GM23338 (cell line): Measurements from ENCODE around the gene PRPSAP1. TPM values are rescaled to one million over a fixed set of nuclear protein-coding genes. Genes with fewer than 3 reads are reported as not detected.

Source experiments
- ATAC-seq: fragments of 200-7000 bp; cut with Tn5 transposase; 3 replicates; pipeline ENCODE4 v1.9.1; 2020
- DNase-seq: peaks from one replicate; pipeline ENCODE4 v3.0.0-alpha.2; 2015; ENCODE audit warnings: low spot score
- H2AFZ ChIP-seq: fragments of 200-600 bp; sonication (generic); 2 replicates; pipeline ENCODE4 v1.8.0; 2016; ENCODE audit warnings: antibody characterized with exemption, mild to moderate bottlenecking, moderate library complexity
- H3F3A ChIP-seq: fragments of 200-600 bp; sonication (generic); replicated peaks from 2 replicates; pipeline ENCODE4 v1.8.0; 2017; ENCODE audit warnings: antibody characterized with exemption, mixed run types, low read depth
- H3K27ac ChIP-seq: fragments of 200-600 bp; sonication (generic); 2 replicates; pipeline ENCODE4 v1.6.1; 2016; ENCODE audit warnings: low read depth
- H3K27me3 ChIP-seq: fragments of 200-600 bp; sonication (generic); 2 replicates; pipeline ENCODE4 v1.8.0; 2016; ENCODE audit warnings: mild to moderate bottlenecking, mixed run types, moderate library complexity; ENCODE audit not compliant: insufficient read depth
- H3K36me3 ChIP-seq: fragments of 200-600 bp; sonication (generic); 2 replicates; pipeline ENCODE4 v1.8.0; 2016; ENCODE audit warnings: mild to moderate bottlenecking; ENCODE audit not compliant: insufficient read depth
- H3K4me1 ChIP-seq: fragments of 200-600 bp; sonication (generic); 2 replicates; pipeline ENCODE4 v1.8.0; 2016; ENCODE audit warnings: mild to moderate bottlenecking, moderate library complexity; ENCODE audit not compliant: insufficient read depth
- H3K4me2 ChIP-seq: fragments of 200-600 bp; sonication (generic); 2 replicates; pipeline ENCODE4 v1.7.1; 2017; ENCODE audit warnings: mixed run types
- H3K4me3 ChIP-seq: fragments of 200-600 bp; sonication (generic); 2 replicates; pipeline ENCODE4 v1.6.1; 2016; ENCODE audit warnings: mixed run types
- H3K79me2 ChIP-seq: fragments of 200-600 bp; sonication (generic); replicated peaks from 2 replicates; pipeline ENCODE4 v1.8.0; 2017; ENCODE audit warnings: mild to moderate bottlenecking; ENCODE audit not compliant: insufficient read depth
- H3K9me2 ChIP-seq: fragments of 200-600 bp; sonication (generic); 2 replicates; pipeline ENCODE4 v1.8.0; 2017; ENCODE audit not compliant: insufficient read depth
- H4K20me1 ChIP-seq: fragments of 200-600 bp; sonication (generic); replicated peaks from 2 replicates; pipeline ENCODE4 v1.8.0; 2017; ENCODE audit warnings: mild to moderate bottlenecking; ENCODE audit not compliant: insufficient read depth
- H3K27ac Mint-ChIP-seq: 2 replicates; pipeline ENCODE4 v1.8.0; 2020; ENCODE audit warnings: inconsistent platforms, mild to moderate bottlenecking, moderate library complexity, mixed read lengths
- H3K27me3 Mint-ChIP-seq: 3 replicates; pipeline ENCODE4 v1.8.0; 2022; ENCODE audit warnings: low read depth, mild to moderate bottlenecking, moderate library complexity, mixed read lengths, inconsistent platforms; ENCODE audit not compliant: insufficient read depth, poor library complexity
- H3K36me3 Mint-ChIP-seq: 3 replicates; pipeline ENCODE4 v1.8.0; 2021; ENCODE audit warnings: low read depth, mild to moderate bottlenecking, inconsistent platforms, moderate library complexity, mixed read lengths
- H3K4me1 Mint-ChIP-seq: 3 replicates; pipeline ENCODE4 v1.8.0; 2020; ENCODE audit warnings: mild to moderate bottlenecking, inconsistent platforms, mixed read lengths
- H3K4me3 Mint-ChIP-seq: 3 replicates; pipeline ENCODE4 v1.8.0; 2021; ENCODE audit warnings: moderate library complexity, mild to moderate bottlenecking, inconsistent platforms, mixed read lengths
- H3K9me3 Mint-ChIP-seq: 3 replicates; pipeline ENCODE4 v1.8.0; 2020; ENCODE audit warnings: moderate library complexity, mild to moderate bottlenecking, inconsistent platforms, mixed read lengths
- CREB1 ChIP-seq: fragments of 250-450 bp; sonication (Bioruptor Pico); IDR thresholded peaks from 2 replicates; pipeline ENCODE4 v1.5.0; 2020; ENCODE audit warnings: low read depth, mild to moderate bottlenecking, moderate library complexity
- EZH2 ChIP-seq: fragments of 200-600 bp; sonication (generic); IDR thresholded peaks from one replicate; pipeline ENCODE4 v1.8.0; 2017; ENCODE audit warnings: antibody characterized with exemption, mild to moderate bottlenecking, low read depth; ENCODE audit not compliant: unreplicated experiment
- EZH2phosphoT487 ChIP-seq: fragments of 200-600 bp; sonication (generic); IDR thresholded peaks from one replicate; pipeline ENCODE4 v1.8.1; 2018; ENCODE audit warnings: antibody characterized with exemption; ENCODE audit not compliant: unreplicated experiment
- JUNB ChIP-seq: IDR thresholded peaks from one replicate; pipeline ENCODE4 v1.6.1; 2016; ENCODE audit warnings: antibody characterized with exemption; ENCODE audit not compliant: unreplicated experiment
- POLR2AphosphoS5 ChIP-seq: IDR thresholded peaks from 2 replicates; pipeline ENCODE4 v1.6.1; 2016; ENCODE audit warnings: antibody characterized with exemption, low read depth
- ZNF114 ChIP-seq: fragments of 250-450 bp; sonication (Bioruptor Pico); IDR thresholded peaks from 2 replicates; pipeline ENCODE4 v1.5.0; 2020; ENCODE audit warnings: mild to moderate bottlenecking, moderate library complexity
- long read RNA-seq: library from polyadenylated mRNA; unstranded; transcript quantifications from one replicate; pipeline ENCODE4 v2.0.0, GENCODE V29; 2020; ENCODE audit not compliant: unreplicated experiment
- polyA plus RNA-seq: library from polyadenylated mRNA; unstranded; fragments of >200 nt; fragmentation: Nextera tagmentation; extraction: Ambion mirVana; gene quantifications from 2 replicates; pipeline ENCODE4 v1.2.1, GENCODE V29; 2016
- total RNA-seq: library from RNA; depleted of rRNA; stranded (reverse); fragments of >200 nt; shearing (Covaris generic); gene quantifications from 2 replicates; pipeline ENCODE4 v1.2.3, GENCODE V29; 2014; rRNA removed
- TF ChIP-seq, protein P1 (sequence below): IDR thresholded peaks from 2 replicates; pipeline ENCODE4 v1.6.1; 2016; ENCODE audit warnings: antibody characterized with exemption
- TF ChIP-seq, protein P2 (sequence below): IDR thresholded peaks from one replicate; pipeline ENCODE4 v1.6.1; 2018; ENCODE audit warnings: antibody characterized with exemption; ENCODE audit not compliant: unreplicated experiment

PRPSAP1 gene, protein sequence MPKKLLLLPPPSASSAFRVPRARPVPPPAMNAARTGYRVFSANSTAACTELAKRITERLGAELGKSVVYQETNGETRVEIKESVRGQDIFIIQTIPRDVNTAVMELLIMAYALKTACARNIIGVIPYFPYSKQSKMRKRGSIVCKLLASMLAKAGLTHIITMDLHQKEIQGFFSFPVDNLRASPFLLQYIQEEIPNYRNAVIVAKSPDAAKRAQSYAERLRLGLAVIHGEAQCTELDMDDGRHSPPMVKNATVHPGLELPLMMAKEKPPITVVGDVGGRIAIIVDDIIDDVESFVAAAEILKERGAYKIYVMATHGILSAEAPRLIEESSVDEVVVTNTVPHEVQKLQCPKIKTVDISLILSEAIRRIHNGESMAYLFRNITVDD
- total RNA-seq (47.9 and 58.8 TPM in 2 replicates), polyA plus RNA-seq (31.5 and 39.5 TPM in 2 replicates)
- long read RNA-seq, transcript PRPSAP1-206 (10 exons, 3,660 nt) = major isoform, 34 of 45 reads
- long read RNA-seq, partial matches to known transcripts = 6 of 45 reads
- long read RNA-seq, other reads (novel, unspliced or antisense) = 5 of 45 reads

DNA sequence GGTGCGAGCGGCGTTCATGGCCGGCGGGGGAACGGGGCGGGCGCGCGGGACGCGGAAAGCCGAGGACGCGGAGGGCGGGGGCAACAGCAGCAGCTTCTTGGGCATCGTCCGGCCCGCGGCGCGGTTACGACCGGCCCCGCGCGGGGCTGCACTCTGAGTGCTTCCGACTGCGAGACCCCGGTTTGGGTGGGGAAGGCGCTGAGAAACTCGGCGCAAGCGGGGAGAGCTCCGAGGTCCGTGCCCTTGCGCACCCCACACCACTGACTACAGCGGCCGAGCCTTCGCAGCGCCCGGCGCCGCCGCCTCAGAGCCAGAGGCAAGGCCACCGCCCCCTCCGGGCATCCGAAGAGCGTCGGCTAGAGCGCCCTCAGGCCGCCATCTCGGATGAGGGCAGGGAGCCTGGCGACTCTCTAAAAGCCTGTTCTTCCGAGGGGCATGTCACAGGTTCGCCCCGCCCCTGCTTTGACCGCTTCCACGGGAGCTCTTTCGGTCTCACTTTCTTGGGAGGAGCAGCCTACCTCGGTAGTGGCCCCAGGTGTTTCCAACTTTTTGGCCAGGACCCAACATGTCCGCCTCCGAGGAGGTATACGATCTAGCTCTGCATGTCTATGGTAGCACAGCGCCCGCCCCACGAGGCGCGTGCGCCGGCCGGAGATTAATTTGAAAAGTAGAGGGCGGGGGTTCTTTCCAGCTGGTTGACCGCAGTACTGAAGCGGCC lies at the start of gene PRPSAP1:
Gene PRPSAP1 (minus strand): TSS at position 318 of the 718 bp plus-strand sequence. CDS start 213 bp downstream, at position 105.
- peak within 1 kb of the TSS; percentile 100 for H3K27ac Mint-ChIP-seq
- H3K36me3 Mint-ChIP-seq = peaks cover 2% of the 10 kb centered on the region; the same call in 2 of the 3 replicates
- H3K4me2 ChIP-seq = peak within 1 kb of the TSS; percentile 81
- TF ChIP-seq EZH2 = no peak
- peak; percentile 94 for TF ChIP-seq POLR2AphosphoS5
- no peak for TF ChIP-seq EZH2phosphoT487
- TF ChIP-seq, protein P1, sequence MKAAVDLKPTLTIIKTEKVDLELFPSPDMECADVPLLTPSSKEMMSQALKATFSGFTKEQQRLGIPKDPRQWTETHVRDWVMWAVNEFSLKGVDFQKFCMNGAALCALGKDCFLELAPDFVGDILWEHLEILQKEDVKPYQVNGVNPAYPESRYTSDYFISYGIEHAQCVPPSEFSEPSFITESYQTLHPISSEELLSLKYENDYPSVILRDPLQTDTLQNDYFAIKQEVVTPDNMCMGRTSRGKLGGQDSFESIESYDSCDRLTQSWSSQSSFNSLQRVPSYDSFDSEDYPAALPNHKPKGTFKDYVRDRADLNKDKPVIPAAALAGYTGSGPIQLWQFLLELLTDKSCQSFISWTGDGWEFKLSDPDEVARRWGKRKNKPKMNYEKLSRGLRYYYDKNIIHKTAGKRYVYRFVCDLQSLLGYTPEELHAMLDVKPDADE = peak; percentile 74
- TF ChIP-seq CREB1 (CRISPR knock-in tag) = 0 out of 2 replicates have a peak, but pooled peaks have one; percentile 31
- TF ChIP-seq, protein P2, sequence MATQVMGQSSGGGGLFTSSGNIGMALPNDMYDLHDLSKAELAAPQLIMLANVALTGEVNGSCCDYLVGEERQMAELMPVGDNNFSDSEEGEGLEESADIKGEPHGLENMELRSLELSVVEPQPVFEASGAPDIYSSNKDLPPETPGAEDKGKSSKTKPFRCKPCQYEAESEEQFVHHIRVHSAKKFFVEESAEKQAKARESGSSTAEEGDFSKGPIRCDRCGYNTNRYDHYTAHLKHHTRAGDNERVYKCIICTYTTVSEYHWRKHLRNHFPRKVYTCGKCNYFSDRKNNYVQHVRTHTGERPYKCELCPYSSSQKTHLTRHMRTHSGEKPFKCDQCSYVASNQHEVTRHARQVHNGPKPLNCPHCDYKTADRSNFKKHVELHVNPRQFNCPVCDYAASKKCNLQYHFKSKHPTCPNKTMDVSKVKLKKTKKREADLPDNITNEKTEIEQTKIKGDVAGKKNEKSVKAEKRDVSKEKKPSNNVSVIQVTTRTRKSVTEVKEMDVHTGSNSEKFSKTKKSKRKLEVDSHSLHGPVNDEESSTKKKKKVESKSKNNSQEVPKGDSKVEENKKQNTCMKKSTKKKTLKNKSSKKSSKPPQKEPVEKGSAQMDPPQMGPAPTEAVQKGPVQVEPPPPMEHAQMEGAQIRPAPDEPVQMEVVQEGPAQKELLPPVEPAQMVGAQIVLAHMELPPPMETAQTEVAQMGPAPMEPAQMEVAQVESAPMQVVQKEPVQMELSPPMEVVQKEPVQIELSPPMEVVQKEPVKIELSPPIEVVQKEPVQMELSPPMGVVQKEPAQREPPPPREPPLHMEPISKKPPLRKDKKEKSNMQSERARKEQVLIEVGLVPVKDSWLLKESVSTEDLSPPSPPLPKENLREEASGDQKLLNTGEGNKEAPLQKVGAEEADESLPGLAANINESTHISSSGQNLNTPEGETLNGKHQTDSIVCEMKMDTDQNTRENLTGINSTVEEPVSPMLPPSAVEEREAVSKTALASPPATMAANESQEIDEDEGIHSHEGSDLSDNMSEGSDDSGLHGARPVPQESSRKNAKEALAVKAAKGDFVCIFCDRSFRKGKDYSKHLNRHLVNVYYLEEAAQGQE = peak; percentile 17
- TF ChIP-seq ZNF114 (CRISPR knock-in tag) = 0 out of 2 replicates have a peak, but pooled peaks have one; percentile 23
- TF ChIP-seq JUNB = no peak
- peak within 1 kb of the TSS; percentile 88 for H3K4me3 ChIP-seq
- H3K27ac ChIP-seq = peak within 1 kb of the TSS; percentile 94
- no peaks in the 10 kb centered on the region for H3F3A ChIP-seq
- no peaks in the 10 kb centered on the region for H3K9me3 Mint-ChIP-seq
- peaks cover 17% of the 10 kb centered on the region for H3K27me3 Mint-ChIP-seq
- peaks cover 14% of the 10 kb centered on the region; the same call in 2 of the 3 replicates for H3K4me1 Mint-ChIP-seq
- peaks cover 32% of the 10 kb centered on the region for H3K79me2 ChIP-seq
- ATAC-seq = peak; percentile 95
- H3K9me2 ChIP-seq = no peaks in the 10 kb centered on the region
- peak within 1 kb of the TSS; percentile 93 for H2AFZ ChIP-seq
- H3K4me3 Mint-ChIP-seq = peak within 1 kb of the TSS; percentile 95
- H4K20me1 ChIP-seq = peaks cover 4% of the 10 kb centered on the region; the same call in 1 of the 2 replicates
- no peaks in the 10 kb centered on the region for H3K36me3 ChIP-seq
- peak; percentile 96 for DNase-seq
- H3K4me1 ChIP-seq = peaks cover 7% of the 10 kb centered on the region
- H3K27me3 ChIP-seq = no peaks in the 10 kb centered on the region
